Loucy (cell line): ENCODE measurements around the gene MRAP.

Source experiments
- H2AFZ ChIP-seq: fragments of 200-600 bp; sonication (generic); 2 replicates; pipeline ENCODE4 v1.6.0; 2016; ENCODE audit warnings: antibody characterized with exemption, mild to moderate bottlenecking, low read length, moderate library complexity
- H3F3A ChIP-seq: fragments of 200-600 bp; 2 replicates; pipeline ENCODE4 v1.6.0; 2016; ENCODE audit warnings: antibody characterized with exemption, low read depth, mild to moderate bottlenecking
- H3K27me3 ChIP-seq: fragments of 200-600 bp; sonication (generic); 2 replicates; pipeline ENCODE4 v1.6.1; 2014; ENCODE audit warnings: low read length, mild to moderate bottlenecking; ENCODE audit not compliant: insufficient read depth, poor library complexity, severe bottlenecking
- H3K36me3 ChIP-seq: fragments of 200-600 bp; sonication (generic); 2 replicates; pipeline ENCODE4 v1.6.1; 2016; ENCODE audit warnings: low read length; ENCODE audit not compliant: insufficient read depth
- H3K4me1 ChIP-seq: fragments of 200-600 bp; sonication (generic); 2 replicates; pipeline ENCODE4 v1.5.1; 2014; ENCODE audit warnings: low read length, mild to moderate bottlenecking; ENCODE audit not compliant: insufficient read depth, poor library complexity, severe bottlenecking
- H3K4me2 ChIP-seq: fragments of 200-600 bp; sonication (generic); 2 replicates; pipeline ENCODE4 v1.6.0; 2014; ENCODE audit warnings: antibody characterized with exemption, low read length, low read depth, mild to moderate bottlenecking; ENCODE audit not compliant: poor library complexity, severe bottlenecking
- H3K4me3 ChIP-seq: fragments of 200-600 bp; sonication (generic); 2 replicates; pipeline ENCODE4 v1.5.1; 2014; ENCODE audit warnings: low read length, mild to moderate bottlenecking, mixed read lengths; ENCODE audit not compliant: poor library complexity, severe bottlenecking
- H3K79me2 ChIP-seq: fragments of 200-600 bp; sonication (generic); 2 replicates; pipeline ENCODE4 v1.6.1; 2014; ENCODE audit warnings: low read length; ENCODE audit not compliant: insufficient read depth
- H3K9ac ChIP-seq: fragments of 200-600 bp; sonication (generic); 2 replicates; pipeline ENCODE4 v1.6.0; 2014; ENCODE audit warnings: mild to moderate bottlenecking, low read depth, low read length, moderate library complexity; ENCODE audit not compliant: poor library complexity, severe bottlenecking
- H3K9me2 ChIP-seq: fragments of 200-600 bp; sonication (generic); replicated peaks from 2 replicates; pipeline ENCODE4 v1.6.1; 2016; ENCODE audit warnings: low read depth, low read length, mixed read lengths
- H3K9me3 ChIP-seq: fragments of 200-600 bp; sonication (generic); 2 replicates; pipeline ENCODE4 v1.6.1; 2014; ENCODE audit warnings: mild to moderate bottlenecking, antibody characterized with exemption, low read length, low read depth; ENCODE audit not compliant: insufficient read depth
- H4K20me1 ChIP-seq: fragments of 200-600 bp; sonication (generic); 2 replicates; pipeline ENCODE4 v1.6.0; 2014; ENCODE audit warnings: antibody characterized with exemption, low read length, mild to moderate bottlenecking; ENCODE audit not compliant: insufficient read depth, poor library complexity, severe bottlenecking
- EZH2phosphoT487 ChIP-seq: fragments of 200-600 bp; IDR thresholded peaks from 2 replicates; pipeline ENCODE4 v1.6.1; 2018; ENCODE audit warnings: antibody characterized with exemption, mild to moderate bottlenecking, moderate library complexity, borderline replicate concordance
- TF ChIP-seq, protein P1 (sequence below): fragments of 200-600 bp; sonication (generic); conservative IDR thresholded peaks from 2 replicates; pipeline ENCODE4 v1.5.1; 2014; ENCODE audit warnings: mild to moderate bottlenecking, antibody characterized with exemption, low read length

The MRAP gene

DNA sequence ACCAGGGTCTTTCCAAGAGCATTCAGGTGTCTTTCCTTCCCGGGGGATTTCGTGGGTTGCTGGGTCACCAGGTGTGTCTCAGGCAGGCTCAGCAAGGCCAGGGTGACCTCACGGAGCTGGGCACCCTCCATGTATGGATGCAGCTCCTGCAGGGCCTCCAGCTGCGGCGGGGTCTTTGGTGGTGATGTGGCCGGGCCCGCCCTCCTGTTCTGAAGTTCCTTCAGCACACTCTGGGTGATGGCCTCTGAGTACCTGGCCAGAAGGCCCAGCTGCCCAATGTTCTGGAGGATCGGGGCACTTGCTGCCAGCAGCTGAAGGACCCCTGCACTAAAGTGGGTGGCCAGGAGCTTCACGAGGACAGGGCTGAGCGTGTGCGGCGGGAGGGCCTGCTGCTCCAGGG, 48.7 kb downstream of the MRAP start:
- no peak overlapping the region for H3K4me2 ChIP-seq
- TF ChIP-seq, protein P1, sequence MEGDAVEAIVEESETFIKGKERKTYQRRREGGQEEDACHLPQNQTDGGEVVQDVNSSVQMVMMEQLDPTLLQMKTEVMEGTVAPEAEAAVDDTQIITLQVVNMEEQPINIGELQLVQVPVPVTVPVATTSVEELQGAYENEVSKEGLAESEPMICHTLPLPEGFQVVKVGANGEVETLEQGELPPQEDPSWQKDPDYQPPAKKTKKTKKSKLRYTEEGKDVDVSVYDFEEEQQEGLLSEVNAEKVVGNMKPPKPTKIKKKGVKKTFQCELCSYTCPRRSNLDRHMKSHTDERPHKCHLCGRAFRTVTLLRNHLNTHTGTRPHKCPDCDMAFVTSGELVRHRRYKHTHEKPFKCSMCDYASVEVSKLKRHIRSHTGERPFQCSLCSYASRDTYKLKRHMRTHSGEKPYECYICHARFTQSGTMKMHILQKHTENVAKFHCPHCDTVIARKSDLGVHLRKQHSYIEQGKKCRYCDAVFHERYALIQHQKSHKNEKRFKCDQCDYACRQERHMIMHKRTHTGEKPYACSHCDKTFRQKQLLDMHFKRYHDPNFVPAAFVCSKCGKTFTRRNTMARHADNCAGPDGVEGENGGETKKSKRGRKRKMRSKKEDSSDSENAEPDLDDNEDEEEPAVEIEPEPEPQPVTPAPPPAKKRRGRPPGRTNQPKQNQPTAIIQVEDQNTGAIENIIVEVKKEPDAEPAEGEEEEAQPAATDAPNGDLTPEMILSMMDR, result no peak
- TF ChIP-seq EZH2phosphoT487, result no peak
- no peaks in the 10 kb centered on the region for H3K27me3 ChIP-seq
- no peak overlapping the region for H3K4me3 ChIP-seq
- no peaks in the 10 kb centered on the region for H4K20me1 ChIP-seq
- H3K9me2 ChIP-seq, result no peaks in the 10 kb centered on the region
- peaks cover 21% of the 10 kb centered on the region; the same call in 1 of the 2 replicates for H3K36me3 ChIP-seq
- H3K9me3 ChIP-seq, result 0 out of 2 replicates have a peak, but pooled peaks cover 2% of the 10 kb centered on the region
- H3K4me1 ChIP-seq, result no peaks in the 10 kb centered on the region
- H3K79me2 ChIP-seq, result no peaks in the 10 kb centered on the region
- H3F3A ChIP-seq, result no peaks in the 10 kb centered on the region
- H2AFZ ChIP-seq, result no peak overlapping the region
- H3K9ac ChIP-seq, result no peak overlapping the region

DNA sequence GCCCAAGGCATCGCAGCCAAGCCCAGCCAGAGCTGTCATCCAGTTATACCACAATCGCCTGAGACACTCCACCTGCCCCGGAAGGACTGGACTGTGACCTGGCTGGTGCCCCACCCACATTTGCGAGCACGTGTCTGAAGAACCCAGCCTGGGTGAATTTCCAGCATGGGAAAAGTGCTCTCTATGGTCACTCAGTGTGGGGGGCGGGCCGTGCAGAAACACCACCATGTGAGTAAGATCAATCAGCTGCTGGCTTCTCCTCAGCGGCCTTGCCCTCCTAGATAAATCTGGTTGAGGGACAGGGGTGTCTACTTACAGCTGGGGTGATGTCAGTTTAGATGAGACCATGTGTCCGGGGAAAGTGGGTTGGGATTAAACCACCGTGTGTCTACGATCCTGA, 49.3 kb downstream of the MRAP start:
- Histone ChIP-seq H3K9me3 (0 out of 2 replicates have a peak, but pooled peaks cover 2% of the 10 kb centered on the region), H3K4me1 (no peaks in the 10 kb centered on the region), H2AFZ (no peak overlapping the region), H3K4me2 (no peak overlapping the region), H3K79me2 (no peaks in the 10 kb centered on the region), H3K9ac (no peak overlapping the region), H3K27me3 (no peaks in the 10 kb centered on the region), H3F3A (no peaks in the 10 kb centered on the region), H3K36me3 (peaks cover 24% of the 10 kb centered on the region; the same call in 1 of the 2 replicates), H3K4me3 (no peak overlapping the region), H3K9me2 (no peaks in the 10 kb centered on the region), H4K20me1 (no peaks in the 10 kb centered on the region)
- TF ChIP-seq EZH2phosphoT487, result no peak
- TF ChIP-seq, protein P1, result no peak

DNA sequence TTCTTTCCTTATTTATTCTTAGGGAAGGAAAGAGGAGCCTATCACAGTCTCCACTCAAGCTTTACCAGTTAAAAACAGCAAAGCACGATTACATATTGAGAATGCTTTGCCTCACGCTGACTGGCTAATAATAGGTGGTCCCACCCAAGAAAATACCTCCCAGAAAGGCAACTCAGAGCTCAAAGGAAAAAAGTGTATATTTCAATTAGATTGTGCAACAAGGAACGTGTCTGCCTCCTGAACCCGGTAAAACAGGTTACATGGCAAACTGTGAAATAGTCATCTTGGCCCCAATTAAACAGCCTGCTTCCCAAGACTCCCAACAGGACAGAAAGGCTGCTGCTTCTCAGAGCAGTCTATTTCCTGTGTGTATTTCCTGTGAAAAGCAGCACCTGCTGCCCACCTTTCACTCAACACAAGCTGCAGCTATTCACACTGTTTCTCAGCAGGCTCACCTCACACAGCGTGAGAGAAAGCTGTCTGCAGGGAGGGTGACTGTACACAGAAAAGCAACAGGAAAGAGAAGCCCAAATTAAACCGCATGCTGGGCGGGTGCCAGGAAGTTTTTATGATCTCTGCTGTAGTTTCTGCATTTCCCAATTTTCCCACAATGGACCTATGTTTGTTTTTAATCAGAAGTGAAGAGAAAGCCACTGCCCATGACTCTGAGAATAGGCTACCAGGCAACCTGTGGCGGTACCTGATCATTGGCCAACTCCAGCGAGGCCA, 50.1 kb downstream of the MRAP start:
- Histone ChIP-seq H3K4me1 (no peaks in the 10 kb centered on the region), H3K4me2 (no peak overlapping the region), H2AFZ (no peak overlapping the region), H3K9me3 (0 out of 2 replicates have a peak, but pooled peaks cover 2% of the 10 kb centered on the region), H4K20me1 (no peaks in the 10 kb centered on the region), H3K9ac (no peak overlapping the region), H3K4me3 (no peak overlapping the region), H3K9me2 (no peaks in the 10 kb centered on the region), H3K27me3 (no peaks in the 10 kb centered on the region), H3K36me3 (peaks cover 21% of the 10 kb centered on the region; the same call in 1 of the 2 replicates), H3F3A (no peaks in the 10 kb centered on the region), H3K79me2 (no peaks in the 10 kb centered on the region)
- no peak for TF ChIP-seq EZH2phosphoT487
- TF ChIP-seq, protein P1, result no peak
